Upper lobe of right lung (tissue), 1 donor: ENCODE measurements around the gene FER. TPM values are rescaled to one million over a fixed set of nuclear protein-coding genes. Genes with fewer than 3 reads are reported as not detected.
"Not testable (repeated sequence)": the region's sequence is repeated elsewhere in the genome, so short reads cannot be mapped to it uniquely, and the experiment has no call there.

Experiments
- ATAC-seq: fragments of 200-7000 bp; cut with Tn5 transposase; one replicate; pipeline ENCODE4 v1.9.1; 2020; ENCODE audit warnings: mild to moderate bottlenecking, moderate library complexity
- DNase-seq: peaks from one replicate; pipeline ENCODE4 v3.0.0-alpha.2; 2020
- H3K27ac ChIP-seq: fragments of 200-600 bp; one replicate; pipeline ENCODE4 v1.8.0; 2022
- H3K27me3 ChIP-seq: fragments of 200-600 bp; one replicate; pipeline ENCODE4 v1.8.0; 2022; ENCODE audit warnings: mild to moderate bottlenecking
- H3K36me3 ChIP-seq: fragments of 200-600 bp; one replicate; pipeline ENCODE4 v1.8.0; 2022
- H3K4me1 ChIP-seq: fragments of 200-600 bp; one replicate; pipeline ENCODE4 v1.8.0; 2022
- H3K4me3 ChIP-seq: fragments of 200-600 bp; one replicate; pipeline ENCODE4 v1.8.0; 2022; ENCODE audit warnings: mild to moderate bottlenecking
- H3K9me3 ChIP-seq: fragments of 200-600 bp; one replicate; pipeline ENCODE4 v1.8.0; 2022
- intact Hi-C: fragments of 100-400 bp; cut with DNase I; formaldehyde crosslinking; loops from one replicate; pipeline ENCODE4 v1.11.0; 2022
- total RNA-seq: library from RNA; stranded (reverse); fragmentation: NEBNext Ultra II Directional; extraction: Animal tissue kit (Norgen Biotek cat#: 25700); gene quantifications from one replicate; pipeline ENCODE4 v1.2.1, GENCODE V29; 2021
- TF ChIP-seq, protein P1 (sequence below): fragments of 200-600 bp; IDR thresholded peaks from one replicate; pipeline ENCODE4 v1.8.0; 2022; ENCODE audit warnings: antibody characterized with exemption
- donor health status: DM: no; HTN: yes; CAD: no; lungs with severe emphysema.

Gene FER
- total RNA-seq, 1 donor from 2014 or later, result 33.6 TPM

- no peak for DNase-seq
- no peaks in the 10 kb centered on the region for H3K9me3 ChIP-seq
- no peaks in the 10 kb centered on the region for H3K27me3 ChIP-seq
- no peaks in the 10 kb centered on the region for H3K36me3 ChIP-seq
- no peaks in the 10 kb centered on the region for H3K4me1 ChIP-seq
- intact Hi-C loops, result no loop called here
- no peak overlapping the region for H3K27ac ChIP-seq
- ATAC-seq, result no peak
- TF ChIP-seq, protein P1, sequence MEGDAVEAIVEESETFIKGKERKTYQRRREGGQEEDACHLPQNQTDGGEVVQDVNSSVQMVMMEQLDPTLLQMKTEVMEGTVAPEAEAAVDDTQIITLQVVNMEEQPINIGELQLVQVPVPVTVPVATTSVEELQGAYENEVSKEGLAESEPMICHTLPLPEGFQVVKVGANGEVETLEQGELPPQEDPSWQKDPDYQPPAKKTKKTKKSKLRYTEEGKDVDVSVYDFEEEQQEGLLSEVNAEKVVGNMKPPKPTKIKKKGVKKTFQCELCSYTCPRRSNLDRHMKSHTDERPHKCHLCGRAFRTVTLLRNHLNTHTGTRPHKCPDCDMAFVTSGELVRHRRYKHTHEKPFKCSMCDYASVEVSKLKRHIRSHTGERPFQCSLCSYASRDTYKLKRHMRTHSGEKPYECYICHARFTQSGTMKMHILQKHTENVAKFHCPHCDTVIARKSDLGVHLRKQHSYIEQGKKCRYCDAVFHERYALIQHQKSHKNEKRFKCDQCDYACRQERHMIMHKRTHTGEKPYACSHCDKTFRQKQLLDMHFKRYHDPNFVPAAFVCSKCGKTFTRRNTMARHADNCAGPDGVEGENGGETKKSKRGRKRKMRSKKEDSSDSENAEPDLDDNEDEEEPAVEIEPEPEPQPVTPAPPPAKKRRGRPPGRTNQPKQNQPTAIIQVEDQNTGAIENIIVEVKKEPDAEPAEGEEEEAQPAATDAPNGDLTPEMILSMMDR, result no peak
- no peak overlapping the region for H3K4me3 ChIP-seq
Observed at GRCh38 chr5:109170629-109171350, 423.1 kb downstream of the FER start.

GRCh38 chr5:109171437-109172073, 423.9 kb downstream of the FER start:
- DNase-seq, result not testable (repeated sequence)

GRCh38 chr5:109173036-109173794, 425.5 kb downstream of the FER start:
- DNase-seq (no peak), ATAC-seq (no peak)
- Histone ChIP-seq H3K36me3 (no peaks in the 10 kb centered on the region), H3K9me3 (no peaks in the 10 kb centered on the region), H3K4me3 (no peak overlapping the region), H3K27me3 (no peaks in the 10 kb centered on the region), H3K4me1 (no peaks in the 10 kb centered on the region), H3K27ac (no peak overlapping the region)
- intact Hi-C loops, result no loop called here
- TF ChIP-seq, protein P1, result no peak

More at GRCh38 chr5:109171437-109172073, 423.9 kb downstream of the FER start:
- intact Hi-C loops, H3K27me3 ChIP-seq, ATAC-seq, H3K27ac ChIP-seq, H3K36me3 ChIP-seq, H3K4me3 ChIP-seq, H3K4me1 ChIP-seq, H3K9me3 ChIP-seq: not testable (repeated sequence)

DNA sequence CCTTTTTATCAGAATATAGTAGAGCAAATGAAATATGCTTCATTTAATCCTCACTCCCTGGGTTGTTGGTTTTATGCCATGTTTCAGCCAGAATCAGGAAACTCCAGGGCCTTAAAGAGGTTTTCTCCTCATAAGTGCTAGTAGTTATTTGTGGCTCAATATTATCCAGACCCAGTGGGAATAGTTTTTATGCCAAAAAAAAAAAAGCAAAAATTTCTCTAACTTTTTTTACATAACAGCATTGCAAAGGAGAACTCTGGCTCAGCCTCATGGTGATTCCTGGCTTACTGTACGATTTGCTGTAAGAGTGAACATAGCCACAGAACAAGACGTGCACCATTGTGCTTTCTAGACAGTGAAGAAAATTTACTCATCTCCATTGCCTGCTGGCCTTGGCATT, 429.5 kb downstream of the FER start:
- H3K9me3 ChIP-seq, result no peaks in the 10 kb centered on the region
- TF ChIP-seq, protein P1, result no peak
- DNase-seq (no peak), ATAC-seq (no peak)
- H3K36me3 ChIP-seq, result no peaks in the 10 kb centered on the region
- no peaks in the 10 kb centered on the region for H3K4me1 ChIP-seq
- no peak overlapping the region for H3K4me3 ChIP-seq
- intact Hi-C loops, result no loop called here
- no peaks in the 10 kb centered on the region for H3K27me3 ChIP-seq
- H3K27ac ChIP-seq, result no peak overlapping the region

DNA sequence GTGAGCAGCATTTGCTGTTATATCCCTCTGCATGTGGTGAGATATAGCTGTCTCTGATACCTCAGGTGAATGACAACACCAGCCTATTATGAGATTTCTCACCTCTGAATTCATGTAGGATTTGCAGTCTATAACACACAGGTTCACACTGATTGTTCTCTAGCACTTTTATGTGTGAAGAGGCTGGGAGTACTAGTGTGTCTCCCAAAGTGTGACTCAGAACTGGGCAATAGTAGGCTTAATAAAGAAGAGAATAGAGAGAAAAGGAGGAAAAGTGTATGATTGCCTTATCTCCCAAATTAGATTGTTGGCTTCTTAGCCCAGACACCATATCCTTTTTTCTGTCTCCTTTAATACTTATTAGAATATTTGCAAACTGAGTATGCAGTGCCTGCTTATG, 430.1 kb downstream of the FER start:
- no peaks in the 10 kb centered on the region for H3K9me3 ChIP-seq
- H3K4me1 ChIP-seq, result no peaks in the 10 kb centered on the region
- ATAC-seq, result no peak
- H3K36me3 ChIP-seq, result no peaks in the 10 kb centered on the region
- no peak overlapping the region for H3K4me3 ChIP-seq
- intact Hi-C loops, result no loop called here
- no peak for DNase-seq
- H3K27me3 ChIP-seq, result no peaks in the 10 kb centered on the region
- TF ChIP-seq, protein P1, result no peak
- no peak overlapping the region for H3K27ac ChIP-seq

DNA sequence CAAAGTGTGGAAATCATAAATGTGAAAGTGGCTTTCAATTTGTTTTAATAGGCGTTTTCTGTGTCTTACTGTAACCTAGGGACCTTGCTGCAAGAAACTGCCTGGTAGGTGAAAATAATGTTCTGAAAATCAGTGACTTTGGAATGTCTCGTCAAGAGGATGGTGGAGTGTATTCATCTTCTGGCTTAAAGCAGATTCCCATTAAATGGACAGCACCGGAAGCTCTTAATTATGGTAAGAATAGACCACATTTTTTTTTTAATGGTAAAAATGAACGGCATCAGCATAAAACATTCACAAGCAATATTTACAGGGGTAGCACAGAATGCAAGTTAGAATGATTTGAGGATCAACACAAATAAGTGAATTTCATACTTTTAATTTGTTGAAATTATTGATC, 433.0 kb downstream of the FER start:
- no peaks in the 10 kb centered on the region for H3K36me3 ChIP-seq
- H3K27me3 ChIP-seq, result no peaks in the 10 kb centered on the region
- TF ChIP-seq, protein P1, result no peak
- no peak overlapping the region for H3K27ac ChIP-seq
- intact Hi-C loops, result no loop called here
- DNase-seq, result no peak
- H3K9me3 ChIP-seq, result no peaks in the 10 kb centered on the region
- H3K4me3 ChIP-seq, result no peak overlapping the region
- ATAC-seq, result no peak
- H3K4me1 ChIP-seq, result no peaks in the 10 kb centered on the region
